DND-41 (cell line): ENCODE results near the gene RDH8.

Source experiments
- ATAC-seq: fragments of 200-7000 bp; cut with Tn5 transposase; 3 replicates; pipeline ENCODE4 v1.9.1; 2021; ENCODE audit warnings: low read depth; ENCODE audit not compliant: insufficient read depth
- DNase-seq: peaks from one replicate; pipeline ENCODE4 v3.0.0-alpha.2; 2020
- H2AFZ ChIP-seq: 2 replicates; pipeline ENCODE4 v1.6.0; 2012; ENCODE audit warnings: low read depth, low read length
- H3K27ac ChIP-seq: 2 replicates; pipeline ENCODE4 v1.5.1; 2012; ENCODE audit warnings: low read length, inconsistent platforms
- H3K27me3 ChIP-seq: fragments of 200-600 bp; sonication (generic); 2 replicates; pipeline ENCODE4 v1.6.0; 2012; ENCODE audit warnings: low read length, mild to moderate bottlenecking, inconsistent platforms; ENCODE audit not compliant: insufficient read depth, poor library complexity
- H3K36me3 ChIP-seq: 2 replicates; pipeline ENCODE4 v1.5.1; 2012; ENCODE audit warnings: low read length, inconsistent platforms; ENCODE audit not compliant: insufficient read depth
- H3K4me1 ChIP-seq: 2 replicates; pipeline ENCODE4 v1.5.1; 2012; ENCODE audit warnings: mild to moderate bottlenecking, low read length; ENCODE audit not compliant: insufficient read depth
- H3K4me2 ChIP-seq: 2 replicates; pipeline ENCODE4 v1.6.0; 2012; ENCODE audit warnings: mild to moderate bottlenecking, moderate library complexity, low read length, inconsistent platforms; ENCODE audit not compliant: insufficient read depth
- H3K4me3 ChIP-seq, 2 experiments: fragments of 200-600 bp in 1 of 2; shearing (Covaris generic) in 1 of 2; 2 replicates each; pipeline ENCODE4 v1.5.1; 2012 to 2016; ENCODE audit warnings: inconsistent platforms in 2 of 2, low read length in 2 of 2, mild to moderate bottlenecking in 2 of 2, low read depth in 1 of 2, moderate library complexity in 1 of 2
- H3K79me2 ChIP-seq: 2 replicates; pipeline ENCODE4 v1.6.0; 2012; ENCODE audit warnings: low read length, inconsistent platforms; ENCODE audit not compliant: insufficient read depth
- H3K9ac ChIP-seq: 2 replicates; pipeline ENCODE4 v1.6.0; 2012; ENCODE audit warnings: low read depth, mild to moderate bottlenecking, inconsistent platforms, low read length, moderate library complexity
- H3K9me3 ChIP-seq: 2 replicates; pipeline ENCODE4 v1.5.1; 2012; ENCODE audit warnings: low read length, moderate library complexity, mild to moderate bottlenecking, inconsistent platforms; ENCODE audit not compliant: insufficient read depth, severe bottlenecking
- H4K20me1 ChIP-seq: 2 replicates; pipeline ENCODE4 v1.6.0; 2012; ENCODE audit warnings: low read length; ENCODE audit not compliant: insufficient read depth
- EZH2 ChIP-seq: IDR thresholded peaks from 3 replicates; pipeline ENCODE4 v1.6.1; 2012; ENCODE audit warnings: borderline replicate concordance, low read depth, mild to moderate bottlenecking, moderate library complexity, low read length, inconsistent platforms; ENCODE audit not compliant: severe bottlenecking
- TF ChIP-seq, protein P1 (sequence below): IDR thresholded peaks from 2 replicates; pipeline ENCODE4 v1.5.1; 2012; ENCODE audit warnings: borderline replicate concordance, low read length, moderate library complexity, mild to moderate bottlenecking; ENCODE audit not compliant: poor library complexity, severe bottlenecking; ENCODE audit errors: extremely low read depth

The RDH8 gene

GRCh38 chr19:10004617-10005016 is 8.7 kb upstream of the RDH8 start:
- H3K36me3 ChIP-seq, result no peaks in the 10 kb centered on the region
- TF ChIP-seq, protein P1, sequence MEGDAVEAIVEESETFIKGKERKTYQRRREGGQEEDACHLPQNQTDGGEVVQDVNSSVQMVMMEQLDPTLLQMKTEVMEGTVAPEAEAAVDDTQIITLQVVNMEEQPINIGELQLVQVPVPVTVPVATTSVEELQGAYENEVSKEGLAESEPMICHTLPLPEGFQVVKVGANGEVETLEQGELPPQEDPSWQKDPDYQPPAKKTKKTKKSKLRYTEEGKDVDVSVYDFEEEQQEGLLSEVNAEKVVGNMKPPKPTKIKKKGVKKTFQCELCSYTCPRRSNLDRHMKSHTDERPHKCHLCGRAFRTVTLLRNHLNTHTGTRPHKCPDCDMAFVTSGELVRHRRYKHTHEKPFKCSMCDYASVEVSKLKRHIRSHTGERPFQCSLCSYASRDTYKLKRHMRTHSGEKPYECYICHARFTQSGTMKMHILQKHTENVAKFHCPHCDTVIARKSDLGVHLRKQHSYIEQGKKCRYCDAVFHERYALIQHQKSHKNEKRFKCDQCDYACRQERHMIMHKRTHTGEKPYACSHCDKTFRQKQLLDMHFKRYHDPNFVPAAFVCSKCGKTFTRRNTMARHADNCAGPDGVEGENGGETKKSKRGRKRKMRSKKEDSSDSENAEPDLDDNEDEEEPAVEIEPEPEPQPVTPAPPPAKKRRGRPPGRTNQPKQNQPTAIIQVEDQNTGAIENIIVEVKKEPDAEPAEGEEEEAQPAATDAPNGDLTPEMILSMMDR, result no peak
- no peak for TF ChIP-seq EZH2
- H3K4me2 ChIP-seq, result no peak overlapping the region
- H3K9me3 ChIP-seq, result no peaks in the 10 kb centered on the region
- H3K27ac ChIP-seq, result no peak overlapping the region
- no peaks in the 10 kb centered on the region for H3K27me3 ChIP-seq
- DNase-seq, result no peak
- H2AFZ ChIP-seq, result no peak overlapping the region
- no peak for ATAC-seq
- H3K4me3 ChIP-seq, result no peak overlapping the region
- no peak overlapping the region for H3K9ac ChIP-seq
- no peaks in the 10 kb centered on the region for H3K4me1 ChIP-seq
- H4K20me1 ChIP-seq, result no peaks in the 10 kb centered on the region
- H3K79me2 ChIP-seq, result no peaks in the 10 kb centered on the region

DNA sequence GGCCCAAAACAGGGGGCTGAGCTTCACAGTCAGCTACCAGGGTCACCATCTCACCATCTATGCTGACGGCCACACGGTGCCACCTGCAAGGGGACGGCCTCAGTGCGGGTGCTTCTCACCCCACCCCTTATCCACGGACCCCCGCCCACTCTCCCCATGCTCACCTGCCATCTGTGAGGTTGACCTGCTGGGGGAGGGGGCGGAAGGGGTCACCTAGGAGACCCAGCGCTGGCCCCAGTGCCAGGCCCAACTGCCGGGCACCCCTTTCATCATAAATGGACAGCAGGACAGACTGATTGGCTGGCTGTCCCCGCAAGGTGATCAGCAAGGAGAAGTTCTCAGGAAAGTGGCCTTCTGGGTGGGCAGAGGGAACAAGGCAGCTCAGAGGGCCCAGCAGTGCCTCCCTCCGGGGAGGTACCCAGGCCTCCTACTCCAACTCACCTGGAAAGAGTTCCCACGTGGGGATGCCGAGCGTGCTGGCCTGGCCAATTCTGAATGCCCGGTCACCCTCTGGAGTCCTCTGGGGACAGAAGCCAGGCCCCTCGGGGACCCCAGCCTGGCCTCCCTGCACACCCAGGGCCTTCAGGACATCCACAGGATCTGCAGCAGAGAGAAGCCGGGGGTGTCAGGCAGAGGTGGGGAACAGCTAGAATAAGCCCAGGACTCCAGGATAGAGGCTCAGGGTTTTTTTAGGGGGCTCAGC is 7.5 kb upstream of the RDH8 start:
- H3K4me3 ChIP-seq, result no peak overlapping the region
- no peak overlapping the region for H3K9ac ChIP-seq
- ATAC-seq (no peak), DNase-seq (no peak)
- no peak overlapping the region for H2AFZ ChIP-seq
- no peak for TF ChIP-seq EZH2
- TF ChIP-seq, protein P1, result no peak
- no peaks in the 10 kb centered on the region for H4K20me1 ChIP-seq
- H3K4me2 ChIP-seq, result no peak overlapping the region
- H3K4me1 ChIP-seq, result no peaks in the 10 kb centered on the region
- no peaks in the 10 kb centered on the region for H3K36me3 ChIP-seq
- H3K79me2 ChIP-seq, result no peaks in the 10 kb centered on the region
- no peaks in the 10 kb centered on the region for H3K9me3 ChIP-seq
- no peak overlapping the region for H3K27ac ChIP-seq
- H3K27me3 ChIP-seq, result no peaks in the 10 kb centered on the region

DNA sequence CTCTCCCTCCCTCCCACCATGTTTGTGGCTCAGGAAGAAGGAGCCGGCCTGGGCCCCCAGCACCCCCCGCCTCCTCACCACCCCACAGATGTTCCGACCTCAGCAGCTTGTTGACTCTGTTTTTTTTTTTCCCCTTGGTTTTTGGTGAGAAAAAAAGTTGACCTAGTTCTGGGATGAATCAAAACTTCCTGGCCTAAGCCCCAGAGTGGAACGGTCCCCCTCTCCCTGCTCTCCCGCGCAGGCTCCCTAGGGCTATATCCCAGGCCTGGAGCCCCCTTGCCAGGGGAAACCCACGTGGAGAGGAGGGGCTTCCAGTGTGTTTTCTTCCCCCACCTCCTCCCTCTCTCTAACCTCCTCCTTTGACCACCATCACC is 7.0 kb upstream of the RDH8 start:
- Histone ChIP-seq H3K36me3 (no peaks in the 10 kb centered on the region), H3K4me3 (no peak overlapping the region), H3K9me3 (no peaks in the 10 kb centered on the region), H4K20me1 (no peaks in the 10 kb centered on the region), H3K27me3 (no peaks in the 10 kb centered on the region), H3K27ac (no peak overlapping the region), H3K9ac (no peak overlapping the region), H3K79me2 (no peaks in the 10 kb centered on the region), H3K4me1 (no peaks in the 10 kb centered on the region), H2AFZ (no peak overlapping the region), H3K4me2 (no peak overlapping the region)
- DNase-seq (peak; percentile 24), ATAC-seq (peak; percentile 48; the same call in 2 of the 3 replicates)
- no peak for TF ChIP-seq EZH2
- TF ChIP-seq, protein P1, result no peak
